HepG2 (cell line): ENCODE measurements around the gene TLCD1. TPM values are rescaled to one million over a fixed set of nuclear protein-coding genes. Genes with fewer than 3 reads are reported as not detected.

Experiments used
- ATAC-seq: fragments of 200-7000 bp; cut with Tn5 transposase; 3 replicates; pipeline ENCODE4 v1.9.1; 2020; ENCODE audit warnings: mild to moderate bottlenecking, moderate library complexity
- BruUV-seq: library from RNA; stranded (reverse); fragments of 400-500 nt; replicated peaks from 2 replicates; lab custom pipeline; 2021; lab: Mats Ljungman, UMichigan
- CTCF ChIA-PET: fragments of 300-600 bp; formaldehyde crosslinking; extraction: SDS; loops from one replicate; lab custom pipeline; 2021; ENCODE audit warnings: low total read pairs, inconsistent platforms, low intra/inter-chr PET ratio; lab: Yijun Ruan, JAX
- POLR2A ChIA-PET: fragments of 350-600 bp; sonication (Branson Sonifier 250); formaldehyde crosslinking; loops from one replicate; lab custom pipeline; 2020; ENCODE audit warnings: antibody characterized with exemption, inconsistent platforms; lab: Yijun Ruan, JAX
- DNase-seq: peaks from one replicate; pipeline ENCODE4 v3.0.0-alpha.2; 2015; ENCODE audit warnings: low spot score
- FAIRE-seq: peaks from 3 replicates; lab custom pipeline; 2011; peaks lifted over from hg19 to GRCh38; lab: Jason Lieb, UNC
- H2AFZ ChIP-seq: one replicate; pipeline ENCODE4 v1.6.1; 2011; ENCODE audit warnings: low read length, inconsistent platforms
- H3K27ac ChIP-seq: fragments of 300-600 bp; 3 replicates; pipeline ENCODE4 v1.8.0; 2011; ENCODE audit warnings: mixed run types, mild to moderate bottlenecking, mixed read lengths, low read length, inconsistent platforms; ENCODE audit not compliant: insufficient read depth; ENCODE audit errors: extremely low read length
- H3K27me3 ChIP-seq, 2 experiments: fragments of 200-600 bp in 1 of 2; 2 replicates in 1 of 2; 3 replicates in 1 of 2; pipeline versions ENCODE4 v1.6.0 to v1.8.0; 2011; ENCODE audit warnings: low read length in 2 of 2, mild to moderate bottlenecking in 2 of 2, moderate library complexity in 2 of 2, inconsistent platforms in 1 of 2; ENCODE audit not compliant: insufficient read depth in 2 of 2, control insufficient read depth in 1 of 2
- H3K36me3 ChIP-seq, 2 experiments: fragments of 200-600 bp in 1 of 2; replicated peaks in 1 of 2; 2 replicates in 1 of 2; 3 replicates in 1 of 2; pipeline versions ENCODE4 v1.5.1 to v1.8.0; 2011; ENCODE audit warnings: low read length in 2 of 2, inconsistent platforms in 1 of 2; ENCODE audit not compliant: insufficient read depth in 2 of 2, control insufficient read depth in 1 of 2
- H3K4me1 ChIP-seq: 2 replicates; pipeline ENCODE4 v1.5.1; 2012; ENCODE audit warnings: low read length, inconsistent platforms; ENCODE audit not compliant: insufficient read depth
- H3K4me2 ChIP-seq: 2 replicates; pipeline ENCODE4 v1.6.0; 2011; ENCODE audit warnings: low read depth, low read length, inconsistent platforms
- H3K4me3 ChIP-seq, 3 experiments: fragments of 200-600 bp in 1 of 3; sonication (generic), shearing (Covaris generic) in 1 of 3; replicated peaks in 1 of 3; 2 replicates each; pipeline ENCODE4 v1.5.1; 2011 to 2016; ENCODE audit warnings: low read length in 3 of 3, inconsistent platforms in 2 of 3, low read depth in 2 of 3, mild to moderate bottlenecking in 2 of 3, control low read depth in 1 of 3, mixed read lengths in 1 of 3; ENCODE audit not compliant: insufficient read depth in 1 of 3
- H3K79me2 ChIP-seq: one replicate; pipeline ENCODE4 v1.6.1; 2011; ENCODE audit warnings: low read length, inconsistent platforms; ENCODE audit not compliant: insufficient read depth
- H3K9ac ChIP-seq: 2 replicates; pipeline ENCODE4 v1.6.0; 2011; ENCODE audit warnings: mild to moderate bottlenecking, low read depth, low read length, inconsistent platforms; ENCODE audit not compliant: insufficient read depth
- H3K9me3 ChIP-seq: 2 replicates; pipeline ENCODE4 v1.5.1; 2012; ENCODE audit warnings: mild to moderate bottlenecking, low read length
- H4K20me1 ChIP-seq: 2 replicates; pipeline ENCODE4 v1.6.0; 2011; ENCODE audit warnings: inconsistent platforms, mild to moderate bottlenecking, low read length, moderate library complexity; ENCODE audit not compliant: insufficient read depth
- AGO2 ChIP-seq: fragments of 200-400 bp; formaldehyde crosslinking; optimal IDR thresholded peaks from 2 replicates; pipeline ENCODE3; 2017; ENCODE audit warnings: mild to moderate bottlenecking, low read depth, low read length, moderate library complexity
- CEBPG ChIP-seq: IDR thresholded peaks from 2 replicates; pipeline ENCODE4 v1.6.1; 2016
- FOSL1 ChIP-seq: sonication (generic); formaldehyde crosslinking; IDR thresholded peaks from 2 replicates; pipeline ENCODE4 v1.9.0; 2021; ENCODE audit warnings: missing genetic modification reagents, borderline replicate concordance
- MTERF4 ChIP-seq: sonication (generic); formaldehyde crosslinking; IDR thresholded peaks from 2 replicates; pipeline ENCODE4 v1.8.0; 2023; ENCODE audit warnings: mild to moderate bottlenecking, missing genetic modification reagents
- MTF2 ChIP-seq: sonication (generic); formaldehyde crosslinking; IDR thresholded peaks from 2 replicates; pipeline ENCODE4 v1.5.0; 2020; ENCODE audit warnings: missing genetic modification reagents, borderline replicate concordance
- NR2F1 ChIP-seq, 2 experiments: fragments of 450-650 bp in 1 of 2; formaldehyde crosslinking in 1 of 2; IDR thresholded peaks; 2 replicates each; pipeline versions ENCODE4 v1.5.0 to v1.6.1; 2016 to 2020; ENCODE audit warnings: mild to moderate bottlenecking in 1 of 2, missing compliant biosample characterization in 1 of 2, missing genetic modification reagents in 1 of 2, moderate library complexity in 1 of 2
- PAX8 ChIP-seq: sonication (generic); formaldehyde crosslinking; IDR thresholded peaks from 2 replicates; pipeline ENCODE4 v1.8.0; 2022; ENCODE audit warnings: mild to moderate bottlenecking, missing genetic modification reagents, borderline replicate concordance
- TRAFD1 ChIP-seq: sonication (generic); formaldehyde crosslinking; IDR thresholded peaks from 2 replicates; pipeline ENCODE4 v1.5.1; 2020; ENCODE audit warnings: missing genetic modification reagents, mild to moderate bottlenecking, borderline replicate concordance
- YY1 ChIP-seq: IDR thresholded peaks from 2 replicates; pipeline ENCODE4 v1.6.1; 2011; ENCODE audit warnings: low read length, low read depth, moderate library complexity, mild to moderate bottlenecking; ENCODE audit not compliant: insufficient read depth, insufficient replicate concordance
- ZNF24 ChIP-seq: fragments of 450-650 bp; IDR thresholded peaks from 2 replicates; pipeline ENCODE4 v1.6.1; 2017; ENCODE audit warnings: antibody characterized with exemption, mild to moderate bottlenecking
- WGBS: methylation state at CpG from one replicate; pipeline ENCODE4 v1.1.6; 2017; ENCODE audit warnings: low lambda C conversion rate; 5-methylcytosine and 5-hydroxymethylcytosine counted together
- in situ Hi-C: cut with HindIII; loops from 2 replicates; pipeline ENCODE4 v1.10.0; 2017; ENCODE audit warnings: low pct_unique_long_range_greater_than_20kb; ENCODE audit not compliant: extremely low pct_ligation_motif_present
- intact Hi-C: fragments of 100-400 bp; cut with micrococcal nuclease; formaldehyde crosslinking; loops from one replicate; pipeline ENCODE4 v1.10.0; 2022; ENCODE audit not compliant: unreplicated experiment
- polyA plus RNA-seq, 8 experiments: library from polyadenylated mRNA; depleted of rRNA in 3 of 8; stranded (reverse) in 7 of 8; unstranded in 1 of 8; fragments of >200 nt; fragmentation: Illumina TruSeq in 4 of 8; extraction: Trizol in 4 of 8; gene quantifications; 2 replicates each; pipeline versions ENCODE4 v1.2.1 to v1.2.3, GENCODE V29; 2011 to 2016; ENCODE audit warnings: low read depth in 4 of 8, missing spikeins in 1 of 8, mixed read lengths in 1 of 8; ENCODE audit not compliant: insufficient read depth in 1 of 8
- total RNA-seq, 5 experiments: library from RNA; depleted of rRNA; stranded (reverse); fragments of >200 nt; fragmentation: Illumina TruSeq; extraction: Trizol; gene quantifications; 2 replicates each; pipeline ENCODE4 v1.2.3, GENCODE V29; 2016; ENCODE audit warnings: low read depth in 1 of 5

Gene TLCD1
- total and polyA plus RNA-seq, 2 of the 13 experiments (the other 11 are each of a cell fraction or from before 2014, with no cell fraction given) = 14.9 to 19.6 TPM

GRCh38 chr17:28758411-28759121 is 32.5 kb upstream of the TLCD1 start:
- TF ChIP-seq FOSL1 (CRISPR knock-in tag) (no peak), AGO2 (peak; percentile 47)
- in situ Hi-C loops (no loop called here), intact Hi-C loops (no loop called here)
- Histone ChIP-seq H4K20me1 (no peaks in the 10 kb centered on the region), H3K36me3 (peaks cover 26 to 50% of the 10 kb centered on the region in 2 experiments), H3K79me2 (no peaks in the 10 kb centered on the region), H3K9me3 (no peaks in the 10 kb centered on the region), H3K4me1 (no peaks in the 10 kb centered on the region), H3K4me3 (no peak overlapping the region), H3K9ac (no peak overlapping the region), H3K27me3 (no peaks in the 10 kb centered on the region), H2AFZ (no peak overlapping the region), H3K27ac (no peak overlapping the region), H3K4me2 (no peak overlapping the region)
- 96% methylated on average over 26 of the region's 32 CpGs for WGBS
- FAIRE-seq = no peak
- CTCF ChIA-PET = no interaction called here
- POLR2A ChIA-PET = no interaction called here
- ATAC-seq = no peak; the same call in 1 of the 3 replicates
- DNase-seq = no peak
- BruUV-seq = no TSS peak

GRCh38 chr17:28756049-28756804 is 30.2 kb upstream of the TLCD1 start:
- no peak overlapping the region for H2AFZ ChIP-seq
- no peaks in the 10 kb centered on the region for H3K9me3 ChIP-seq
- DNase-seq = no peak
- H3K4me2 ChIP-seq = no peak overlapping the region
- CTCF ChIA-PET = no interaction called here
- POLR2A ChIA-PET = interaction anchor here (0.7 kb wide), 1 partner anchor 89 kb away, joined by 3 read pairs; no protein-coding TSS in a partner anchor
- TF ChIP-seq MTERF4 = no peak
- TF ChIP-seq MTF2 = no peak
- TF ChIP-seq YY1 = no peak
- no peak for TF ChIP-seq PAX8
- no peak for TF ChIP-seq CEBPG (CRISPR knock-in tag)
- no peak for TF ChIP-seq NR2F1 (CRISPR knock-in tag; IDR thresholded peaks at IDR 0.05)
- TF ChIP-seq TRAFD1 (CRISPR knock-in tag) = no peak
- TF ChIP-seq ZNF24 = no peak
- no peaks in the 10 kb centered on the region for H3K79me2 ChIP-seq
- intact Hi-C loops (no loop called here), in situ Hi-C loops (no loop called here)
- H3K36me3 ChIP-seq = peaks cover 24 to 34% of the 10 kb centered on the region in 2 experiments
- ATAC-seq = peak; percentile 3; the same call in 2 of the 3 replicates
- H3K27ac ChIP-seq = no peak overlapping the region
- FAIRE-seq = no peak
- no peaks in the 10 kb centered on the region for H4K20me1 ChIP-seq
- H3K9ac ChIP-seq = no peak overlapping the region
- no peaks in the 10 kb centered on the region for H3K27me3 ChIP-seq
- no TSS peak for BruUV-seq
- 97% methylated on average over 5 of the region's 5 CpGs for WGBS
- no peaks in the 10 kb centered on the region for H3K4me1 ChIP-seq
- no peak overlapping the region for H3K4me3 ChIP-seq
